Inferior parietal cortex (tissue), 1 donor: ENCODE results near the gene GAS2.

Source experiments
- DNase-seq: peaks from one replicate; pipeline ENCODE4 v3.0.0-alpha.2; 2016; ENCODE audit errors: extremely low spot score

Gene GAS2

GRCh38 chr11:22787551-22788162, 121.2 kb downstream of the GAS2 start:
- DNase-seq = peak; percentile 85

GRCh38 chr11:22792497-22792896, 126.1 kb downstream of the GAS2 start:
- peak; percentile 84 for DNase-seq

DNA sequence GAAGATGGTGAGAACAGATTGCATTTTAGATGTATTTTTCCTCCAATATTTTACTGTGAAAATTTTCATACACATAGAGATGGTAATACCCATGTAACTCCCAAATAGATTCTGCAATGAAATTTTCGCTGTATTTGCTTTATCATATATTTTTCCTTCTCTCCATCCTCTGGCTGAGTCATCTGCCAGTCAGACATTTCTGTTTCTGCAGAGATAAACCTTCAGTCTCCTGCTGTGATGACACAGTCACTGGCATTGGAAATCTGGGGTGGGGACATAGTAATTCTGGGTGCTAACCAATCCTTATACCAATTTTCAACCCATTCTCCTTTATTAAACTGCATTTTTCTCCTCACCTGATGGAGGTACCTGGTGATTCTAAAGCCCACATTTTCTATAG, 129.5 kb downstream of the GAS2 start:
- no peak for DNase-seq

GRCh38 chr11:22797047-22797446, 130.6 kb downstream of the GAS2 start:
- no peak for DNase-seq

DNA sequence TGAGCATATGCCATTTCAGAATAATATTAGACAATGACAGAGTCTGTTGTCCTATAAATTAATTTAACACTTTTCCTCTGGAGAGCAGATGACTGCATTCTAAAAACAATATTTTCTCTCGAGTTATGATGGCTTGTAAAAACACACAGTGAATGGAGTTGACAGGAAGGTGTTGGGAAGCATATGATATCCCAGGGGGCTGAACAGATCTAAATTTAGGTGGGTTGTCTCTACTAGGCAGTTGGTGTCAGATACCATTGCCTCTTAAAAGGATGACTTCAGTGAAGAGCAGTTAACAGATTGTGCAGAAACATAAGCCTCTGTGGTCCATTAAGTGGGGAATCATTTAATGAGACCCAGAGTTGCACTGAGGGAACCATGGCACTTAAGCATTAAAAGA, 132.5 kb downstream of the GAS2 start:
- DNase-seq = no peak

DNA sequence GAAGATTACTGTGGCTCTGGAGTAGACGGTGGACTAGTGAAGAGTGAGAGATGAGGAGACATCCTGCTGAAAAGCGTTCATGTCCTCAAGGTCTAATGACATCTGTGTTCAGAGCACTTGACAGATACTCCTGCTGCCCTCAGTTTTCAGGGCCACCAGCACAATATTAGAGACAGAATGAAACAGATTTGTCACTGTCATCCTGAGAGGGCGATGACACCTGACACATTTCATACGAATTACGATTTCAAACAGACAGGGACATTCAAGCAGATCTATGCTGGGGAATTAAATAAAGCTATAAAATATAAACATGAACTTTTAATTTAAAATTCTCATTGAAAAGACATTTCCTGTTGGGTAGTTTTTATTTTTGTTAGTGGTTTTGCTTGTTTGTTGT, 134.1 kb downstream of the GAS2 start:
- DNase-seq = no peak

DNA sequence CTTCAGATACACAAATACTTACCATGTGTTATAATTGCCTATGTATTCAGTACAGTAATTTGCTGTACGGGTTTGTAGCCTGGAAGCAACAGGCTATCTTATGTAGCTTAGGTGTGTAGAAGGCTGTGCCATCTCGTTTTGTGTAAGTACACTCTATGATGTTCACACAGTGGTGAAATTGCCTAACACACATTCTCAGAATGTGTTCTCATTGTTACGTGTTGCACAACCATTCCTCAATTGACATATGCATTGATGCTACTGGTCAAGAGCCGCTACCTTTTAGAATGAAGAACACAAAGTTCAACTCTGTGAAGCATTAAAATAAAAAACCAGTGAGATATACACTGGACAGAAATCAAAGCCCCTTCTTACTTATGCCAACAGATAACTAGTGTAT, 136.4 kb downstream of the GAS2 start:
- DNase-seq = no peak

- DNase-seq = no peak
These were observed 141.0 kb downstream of the GAS2 start for GRCh38 chr11:22807391-22807790.

DNA sequence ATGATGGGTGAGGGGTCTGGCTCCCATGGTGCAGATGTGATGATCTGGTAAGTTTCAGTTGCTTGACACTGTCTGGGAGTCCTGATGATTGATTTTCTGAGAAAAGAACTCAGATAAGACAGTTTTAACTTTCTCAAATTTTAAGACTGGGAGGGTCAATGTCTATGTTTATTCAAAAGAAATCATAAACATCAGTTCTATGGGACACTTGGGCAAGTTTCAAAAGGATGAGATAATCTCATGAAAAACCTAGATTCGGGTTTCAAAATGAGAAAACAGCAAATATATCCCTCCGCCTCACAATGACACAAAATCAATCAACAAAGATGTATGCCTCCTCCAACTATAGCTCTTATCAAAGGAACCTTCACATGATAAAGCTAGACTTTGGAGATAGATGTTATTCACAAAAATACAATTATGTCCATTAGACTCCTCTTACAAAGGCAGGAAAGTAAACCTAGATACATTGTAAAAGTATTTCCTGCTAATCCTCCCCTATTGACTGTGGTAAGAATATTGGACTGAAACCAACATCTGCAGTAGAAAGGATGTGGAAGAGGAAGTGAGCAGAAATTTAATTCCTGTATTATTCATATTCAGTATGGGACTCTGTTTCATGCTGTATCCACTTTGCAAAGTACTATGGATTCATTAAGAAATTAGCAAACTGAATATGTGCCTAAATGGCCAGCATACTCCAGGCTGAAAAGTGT, 141.6 kb downstream of the GAS2 start:
- DNase-seq = no peak

DNA sequence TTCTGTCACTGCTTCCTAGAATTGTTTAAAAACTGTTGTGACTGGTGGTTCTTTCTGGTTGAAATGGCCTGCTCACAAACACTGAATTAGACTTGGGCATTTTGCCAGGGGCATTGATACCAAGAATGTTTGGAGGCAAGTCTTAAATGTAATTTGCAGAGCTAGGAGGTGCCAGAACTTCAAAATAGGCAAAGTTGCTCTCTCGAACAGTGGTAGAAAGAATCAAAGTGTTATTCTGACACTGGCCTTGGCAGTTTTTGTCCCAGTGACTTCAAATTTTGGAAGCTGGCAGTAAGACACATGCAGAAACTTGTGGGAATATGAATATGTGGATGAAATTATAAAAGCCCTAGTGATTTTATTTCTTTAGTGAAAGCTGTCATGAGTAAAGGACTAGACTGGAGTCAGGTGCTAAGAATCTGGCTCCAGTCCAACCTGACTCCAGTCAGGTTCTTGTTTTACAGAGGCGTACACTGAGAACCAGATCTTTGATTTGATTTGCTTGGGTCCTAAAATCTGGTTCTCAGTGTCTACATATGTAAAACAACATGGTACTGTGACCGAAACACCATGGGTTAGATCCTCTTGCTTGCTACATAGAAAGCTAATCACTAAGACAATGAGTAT, 142.3 kb downstream of the GAS2 start:
- no peak for DNase-seq

GRCh38 chr11:22809893-22810292, 143.5 kb downstream of the GAS2 start:
- DNase-seq = no peak

DNA sequence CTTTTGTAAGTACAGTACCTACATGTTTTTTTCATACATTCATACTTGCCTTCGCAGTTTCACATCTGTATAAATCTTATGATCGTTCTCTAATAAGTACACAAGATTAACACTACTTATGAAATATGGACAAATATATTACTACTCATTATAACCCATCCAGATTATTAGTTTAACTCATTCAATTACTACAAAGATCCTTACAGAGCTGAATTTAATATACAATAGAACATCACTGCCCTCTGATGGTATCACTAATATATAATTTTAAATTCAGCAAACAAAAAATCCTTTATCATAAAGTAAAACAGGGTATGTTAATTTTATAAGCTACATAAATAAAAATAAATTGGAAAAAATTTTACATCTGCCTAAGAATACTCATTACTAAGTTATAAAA, 155.8 kb downstream of the GAS2 start:
- no peak for DNase-seq

DNA sequence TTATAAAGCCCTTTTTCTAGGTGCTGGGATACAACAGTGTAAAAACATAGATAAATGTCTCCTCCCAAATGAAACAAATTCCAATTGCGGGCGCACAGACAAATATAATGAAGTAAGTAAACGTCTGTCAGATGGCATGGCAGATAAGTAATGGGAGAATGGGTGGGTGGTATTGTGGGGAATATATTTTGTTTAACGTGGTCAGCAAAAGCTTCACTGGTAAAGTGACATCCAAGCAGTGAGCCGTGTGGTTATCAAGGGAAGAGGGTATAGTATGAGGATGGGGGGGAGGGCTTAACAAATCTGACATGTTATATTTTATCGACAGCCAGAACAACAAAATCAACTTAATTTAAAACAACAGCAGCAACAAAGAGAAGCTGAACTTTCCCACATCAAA, 162.0 kb downstream of the GAS2 start:
- DNase-seq = no peak

DNA sequence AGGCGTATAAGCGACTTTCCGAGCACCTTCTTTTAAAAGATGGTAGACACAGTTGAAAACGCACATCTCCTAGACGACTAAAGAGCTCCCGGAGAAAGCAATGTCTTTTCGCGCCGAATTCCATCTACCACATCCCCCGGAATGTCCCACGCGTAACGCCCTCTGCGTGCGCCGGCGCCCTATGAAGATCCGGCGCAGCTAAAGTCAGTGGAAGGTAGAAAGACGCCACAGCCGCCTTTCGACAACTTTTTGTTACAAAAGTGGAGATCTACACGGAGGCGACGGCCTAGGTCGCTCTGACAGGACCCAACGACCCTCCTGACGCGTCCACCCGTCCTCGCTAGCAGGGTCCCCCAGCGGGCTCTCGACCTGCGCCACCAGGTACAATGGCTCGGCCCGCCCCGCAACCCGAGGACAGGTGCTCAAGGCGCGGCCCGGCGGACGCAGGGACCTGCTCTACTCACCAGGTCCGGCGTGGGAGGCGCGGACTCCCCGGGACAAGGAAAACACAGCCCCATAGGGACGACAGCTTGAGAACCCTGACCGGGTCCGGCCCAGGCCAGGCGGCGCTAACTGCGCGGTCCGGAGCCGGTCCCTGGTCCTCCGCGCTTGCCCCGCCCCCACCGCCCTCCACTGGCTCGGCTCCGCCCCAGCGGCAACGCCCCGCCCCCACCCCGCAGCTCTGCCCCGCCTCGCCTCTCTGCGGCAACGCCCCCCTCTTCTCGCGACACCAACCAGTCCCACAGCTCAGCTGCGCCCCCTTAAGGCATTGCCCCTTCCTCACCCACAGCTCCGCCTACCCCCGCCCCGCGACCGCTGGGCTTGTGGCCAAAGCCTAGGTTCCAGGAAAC, 163.0 kb downstream of the GAS2 start, which contains the start of gene SVIP:
Gene SVIP, minus strand, starts transcription at position 571 of the 851 bp plus-strand sequence. Its CDS starts 53 bp downstream, at position 518.
- peak; percentile 88 for DNase-seq

- DNase-seq = no peak
These were observed 163.6 kb downstream of the GAS2 start for GRCh38 chr11:22830082-22830414.

DNA sequence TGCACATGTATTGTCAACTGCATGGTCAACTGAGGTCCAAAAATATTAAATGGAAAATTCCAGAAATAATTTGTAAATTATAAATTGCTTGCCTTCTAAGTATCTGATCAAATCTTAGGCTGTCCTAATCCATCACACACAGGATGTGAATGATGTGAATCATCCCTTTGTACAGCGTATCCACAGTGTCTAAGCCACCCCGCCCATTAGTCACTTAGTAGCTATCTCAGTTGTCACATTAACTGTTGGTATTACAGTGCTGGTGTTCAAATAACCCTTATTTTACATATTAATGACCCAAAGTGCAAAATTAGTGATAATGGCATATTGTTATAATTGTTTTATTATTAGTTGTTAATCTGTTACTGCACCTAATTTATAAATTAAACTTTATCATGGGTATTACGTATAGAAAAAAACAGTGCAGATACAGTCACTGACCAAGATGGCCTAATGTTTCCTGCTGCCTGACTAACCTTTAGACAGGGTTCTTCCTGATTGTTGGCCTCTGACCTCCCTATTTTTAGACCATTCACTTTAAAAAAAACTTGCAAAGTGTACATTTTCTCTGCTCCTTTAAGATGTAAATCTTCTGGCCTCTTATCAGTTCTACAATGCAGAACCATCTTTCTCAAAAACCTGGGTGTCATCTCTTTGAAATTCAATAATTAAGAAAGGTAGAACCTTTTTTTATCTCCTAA, 166.1 kb downstream of the GAS2 start:
- DNase-seq = no peak

- no peak for DNase-seq
These were observed 180.3 kb downstream of the GAS2 start for GRCh38 chr11:22846726-22847125.

DNA sequence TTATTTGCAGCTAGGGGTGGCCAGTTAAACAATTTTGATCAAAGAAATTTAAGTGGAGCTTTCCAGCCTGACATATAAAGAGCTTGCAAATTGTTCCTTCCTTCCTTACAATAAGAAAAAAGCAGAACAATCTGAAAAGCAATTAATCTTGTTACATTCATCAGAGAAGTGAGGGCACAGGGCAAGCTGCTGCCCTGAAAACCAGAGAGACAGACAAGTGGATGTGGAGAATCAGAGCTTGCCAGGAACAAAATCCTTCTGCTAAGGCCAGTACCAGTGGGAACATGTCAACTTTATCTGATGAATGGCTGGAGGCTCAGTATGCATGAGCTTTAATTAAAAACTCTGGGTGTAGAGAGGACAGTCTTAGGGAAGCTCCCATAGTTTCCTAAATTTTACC, 185.1 kb downstream of the GAS2 start:
- no peak for DNase-seq

DNA sequence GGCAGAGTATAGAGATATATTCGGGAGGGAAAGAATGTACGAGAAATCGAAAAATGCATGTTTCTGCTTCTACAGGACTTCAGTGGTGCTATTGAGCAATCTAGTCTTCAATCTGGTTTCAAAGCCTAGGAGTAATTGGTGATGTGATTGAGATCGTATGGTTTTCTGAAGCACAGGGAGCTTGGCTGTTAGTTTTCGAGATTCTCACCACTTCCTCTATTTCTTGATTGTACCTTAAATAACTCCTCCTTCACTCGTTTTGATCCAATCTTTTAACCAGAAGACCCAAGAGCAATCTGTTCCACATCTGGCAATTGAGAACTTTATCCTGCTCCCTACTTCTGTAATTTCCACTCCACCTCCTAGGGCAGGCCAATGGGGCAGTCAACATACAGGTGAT, 193.3 kb downstream of the GAS2 start:
- DNase-seq = no peak

- DNase-seq = no peak
These were observed 193.8 kb downstream of the GAS2 start, which contains the start of gene CCDC179 for GRCh38 chr11:22860241-22860640. TSS of gene CCDC179 (minus strand) at chr11:22860474. CDS start at chr11:22860421, 53 bp downstream.
